SU-DHL-6 (cell line): ENCODE data around the gene DCAF4.

ENCODE experiments used
- H2AFZ ChIP-seq: fragments of 200-600 bp; sonication (generic); 2 replicates; pipeline ENCODE4 v1.6.1; 2014; ENCODE audit warnings: low read depth, mild to moderate bottlenecking, moderate library complexity, mixed read lengths, antibody characterized with exemption, low read length; ENCODE audit not compliant: severe bottlenecking
- H3F3A ChIP-seq: fragments of 200-600 bp; shearing (Covaris generic); 2 replicates; pipeline ENCODE4 v1.6.0; 2016; ENCODE audit warnings: antibody characterized with exemption, mild to moderate bottlenecking; ENCODE audit not compliant: insufficient read depth
- H3K27ac ChIP-seq: fragments of 200-600 bp; sonication (generic); 2 replicates; pipeline ENCODE4 v1.5.1; 2016; ENCODE audit warnings: low read depth, mild to moderate bottlenecking, low read length, moderate library complexity, mixed read lengths
- H3K27me3 ChIP-seq: fragments of 200-600 bp; sonication (generic), shearing (Covaris generic); 2 replicates; pipeline ENCODE4 v1.6.0; 2014; ENCODE audit warnings: mild to moderate bottlenecking, low read length
- H3K36me3 ChIP-seq: fragments of 200-600 bp; sonication (generic); 2 replicates; pipeline ENCODE4 v1.6.1; 2014; ENCODE audit warnings: mild to moderate bottlenecking, low read length, mixed read lengths
- H3K4me2 ChIP-seq: fragments of 300-600, 200-600 bp; shearing (Covaris generic), sonication (generic); 2 replicates; pipeline ENCODE4 v1.6.0; 2014; ENCODE audit warnings: low read length, low read depth, mild to moderate bottlenecking; ENCODE audit not compliant: poor library complexity, severe bottlenecking
- H3K4me3 ChIP-seq: fragments of 200-600 bp; sonication (generic); 2 replicates; pipeline ENCODE4 v1.5.1; 2014; ENCODE audit warnings: antibody characterized with exemption, low read length, mild to moderate bottlenecking, mixed read lengths; ENCODE audit not compliant: insufficient read depth, poor library complexity, severe bottlenecking
- H3K79me2 ChIP-seq: fragments of 200-600 bp; sonication (generic); 2 replicates; pipeline ENCODE4 v1.6.1; 2014; ENCODE audit warnings: mild to moderate bottlenecking, low read length, moderate library complexity; ENCODE audit not compliant: insufficient read depth
- H3K9ac ChIP-seq: fragments of 200-600 bp; sonication (generic); 2 replicates; pipeline ENCODE4 v1.7.0; 2014; ENCODE audit warnings: mild to moderate bottlenecking, low read length
- H3K9me2 ChIP-seq: fragments of 200-600 bp; sonication (generic); replicated peaks from 2 replicates; pipeline ENCODE4 v1.6.1; 2014; ENCODE audit warnings: low read length; ENCODE audit not compliant: insufficient read depth
- H3K9me3 ChIP-seq: fragments of 200-600 bp; sonication (generic); 2 replicates; pipeline ENCODE4 v1.6.1; 2014; ENCODE audit warnings: low read length, mixed read lengths; ENCODE audit not compliant: insufficient read depth
- H4K20me1 ChIP-seq: fragments of 200-600 bp; sonication (generic); 2 replicates; pipeline ENCODE4 v1.6.1; 2014; ENCODE audit warnings: low read depth, mild to moderate bottlenecking, antibody characterized with exemption, low read length, moderate library complexity, mixed read lengths
- CTCF ChIP-seq: fragments of 200-600 bp; sonication (generic); IDR thresholded peaks from one replicate; pipeline ENCODE4 v1.5.1; 2017; ENCODE audit warnings: antibody characterized with exemption, mild to moderate bottlenecking, low read length, moderate library complexity; ENCODE audit not compliant: insufficient read depth, poor library complexity, severe bottlenecking
- EZH2phosphoT487 ChIP-seq: fragments of 200-600 bp; sonication (generic), shearing (Covaris generic); conservative IDR thresholded peaks from 2 replicates; pipeline ENCODE4 v1.6.1; 2018; ENCODE audit warnings: mild to moderate bottlenecking, antibody characterized with exemption, low read length, moderate library complexity, mixed read lengths

DCAF4 gene

GRCh38 chr14:72970824-72971434 is 44.7 kb downstream of the DCAF4 start:
- Histone ChIP-seq H2AFZ (no peak overlapping the region), H3K9me3 (no peaks in the 10 kb centered on the region), H3K9ac (no peak overlapping the region), H4K20me1 (no peaks in the 10 kb centered on the region), H3K27me3 (no peaks in the 10 kb centered on the region), H3K4me2 (no peak overlapping the region), H3K79me2 (no peaks in the 10 kb centered on the region), H3F3A (no peaks in the 10 kb centered on the region), H3K9me2 (no peaks in the 10 kb centered on the region), H3K36me3 (no peaks in the 10 kb centered on the region; the same call in 1 of the 2 replicates), H3K27ac (no peak overlapping the region), H3K4me3 (no peak overlapping the region)
- TF ChIP-seq EZH2phosphoT487 (no peak), CTCF (no peak)

- no peaks in the 10 kb centered on the region for H3K79me2 ChIP-seq
- no peak overlapping the region for H3K4me3 ChIP-seq
- no peaks in the 10 kb centered on the region for H3K27me3 ChIP-seq
- TF ChIP-seq CTCF (no peak), EZH2phosphoT487 (no peak)
- H3K36me3 ChIP-seq: no peaks in the 10 kb centered on the region; the same call in 1 of the 2 replicates
- no peaks in the 10 kb centered on the region for H3K9me2 ChIP-seq
- H3K9ac ChIP-seq: no peak overlapping the region
- H3K4me2 ChIP-seq: no peak overlapping the region
- H3K27ac ChIP-seq: no peak overlapping the region
- no peaks in the 10 kb centered on the region for H4K20me1 ChIP-seq
- H2AFZ ChIP-seq: no peak overlapping the region
- no peaks in the 10 kb centered on the region for H3F3A ChIP-seq
- H3K9me3 ChIP-seq: no peaks in the 10 kb centered on the region
Observed at GRCh38 chr14:72974661-72975060, 48.4 kb downstream of the DCAF4 start.

GRCh38 chr14:72975770-72976169 is 49.5 kb downstream of the DCAF4 start:
- Histone ChIP-seq H3K4me3 (no peak overlapping the region), H2AFZ (no peak overlapping the region), H3K36me3 (no peaks in the 10 kb centered on the region; the same call in 1 of the 2 replicates), H3K9me3 (no peaks in the 10 kb centered on the region), H4K20me1 (no peaks in the 10 kb centered on the region), H3K4me2 (no peak overlapping the region), H3K9me2 (no peaks in the 10 kb centered on the region), H3K27ac (no peak overlapping the region), H3K9ac (no peak overlapping the region), H3K27me3 (no peaks in the 10 kb centered on the region), H3F3A (no peaks in the 10 kb centered on the region), H3K79me2 (no peaks in the 10 kb centered on the region)
- TF ChIP-seq EZH2phosphoT487 (no peak), CTCF (no peak)
